Measurements from ENCODE around the gene WDR86.

Gene WDR86

DNA sequence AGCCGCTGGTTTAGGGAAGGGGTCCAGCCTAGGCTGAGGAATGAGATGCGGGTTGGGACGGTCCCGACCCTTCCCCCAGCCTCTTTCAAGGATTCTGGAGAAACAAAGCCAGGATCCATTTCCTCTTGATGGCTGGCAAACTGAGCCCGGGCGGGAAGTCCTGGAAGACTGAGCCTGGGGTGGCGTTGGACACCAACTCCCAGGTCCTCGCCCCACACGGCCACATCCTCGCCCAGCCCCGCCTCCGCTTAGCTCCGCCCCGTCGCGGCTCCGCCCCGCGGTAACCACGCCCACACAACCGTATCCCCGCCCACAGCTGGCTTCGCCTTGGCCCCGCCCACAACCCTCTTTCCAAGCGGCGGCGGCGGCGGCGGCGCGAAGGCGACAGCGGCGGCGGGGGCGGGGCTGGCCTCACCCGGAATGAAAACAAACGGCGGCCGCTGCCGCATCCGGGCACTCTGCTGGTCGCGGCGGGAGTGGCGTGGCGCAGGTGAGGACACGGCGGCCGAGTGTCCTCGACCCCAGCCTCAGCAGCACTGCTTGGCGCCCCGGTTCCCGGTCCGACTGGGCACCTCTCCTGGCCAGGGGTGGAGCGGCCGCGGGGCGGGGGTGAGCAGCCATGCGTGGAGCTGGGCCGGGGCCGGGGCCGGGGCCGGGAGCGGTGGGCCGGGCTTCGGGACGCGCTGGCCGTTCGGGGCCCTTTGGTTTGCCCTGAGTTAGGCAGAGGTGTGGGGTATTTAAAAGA lies 68.3 kb downstream of the WDR86 start, which contains the start of gene NUB1:
Gene NUB1 (plus strand): TSS at position 456 of the 745 bp plus-strand sequence. CDS start 3,538 bp downstream, outside the sequence.
- TF ChIP-seq, protein P1, sequence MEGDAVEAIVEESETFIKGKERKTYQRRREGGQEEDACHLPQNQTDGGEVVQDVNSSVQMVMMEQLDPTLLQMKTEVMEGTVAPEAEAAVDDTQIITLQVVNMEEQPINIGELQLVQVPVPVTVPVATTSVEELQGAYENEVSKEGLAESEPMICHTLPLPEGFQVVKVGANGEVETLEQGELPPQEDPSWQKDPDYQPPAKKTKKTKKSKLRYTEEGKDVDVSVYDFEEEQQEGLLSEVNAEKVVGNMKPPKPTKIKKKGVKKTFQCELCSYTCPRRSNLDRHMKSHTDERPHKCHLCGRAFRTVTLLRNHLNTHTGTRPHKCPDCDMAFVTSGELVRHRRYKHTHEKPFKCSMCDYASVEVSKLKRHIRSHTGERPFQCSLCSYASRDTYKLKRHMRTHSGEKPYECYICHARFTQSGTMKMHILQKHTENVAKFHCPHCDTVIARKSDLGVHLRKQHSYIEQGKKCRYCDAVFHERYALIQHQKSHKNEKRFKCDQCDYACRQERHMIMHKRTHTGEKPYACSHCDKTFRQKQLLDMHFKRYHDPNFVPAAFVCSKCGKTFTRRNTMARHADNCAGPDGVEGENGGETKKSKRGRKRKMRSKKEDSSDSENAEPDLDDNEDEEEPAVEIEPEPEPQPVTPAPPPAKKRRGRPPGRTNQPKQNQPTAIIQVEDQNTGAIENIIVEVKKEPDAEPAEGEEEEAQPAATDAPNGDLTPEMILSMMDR (IDR thresholded peaks at IDR 0.05; ENCODE audit: extremely low read depth, missing control alignments) = no peak
- peak; percentile 89 for DNase-seq (ENCODE audit: low spot score)

DNA sequence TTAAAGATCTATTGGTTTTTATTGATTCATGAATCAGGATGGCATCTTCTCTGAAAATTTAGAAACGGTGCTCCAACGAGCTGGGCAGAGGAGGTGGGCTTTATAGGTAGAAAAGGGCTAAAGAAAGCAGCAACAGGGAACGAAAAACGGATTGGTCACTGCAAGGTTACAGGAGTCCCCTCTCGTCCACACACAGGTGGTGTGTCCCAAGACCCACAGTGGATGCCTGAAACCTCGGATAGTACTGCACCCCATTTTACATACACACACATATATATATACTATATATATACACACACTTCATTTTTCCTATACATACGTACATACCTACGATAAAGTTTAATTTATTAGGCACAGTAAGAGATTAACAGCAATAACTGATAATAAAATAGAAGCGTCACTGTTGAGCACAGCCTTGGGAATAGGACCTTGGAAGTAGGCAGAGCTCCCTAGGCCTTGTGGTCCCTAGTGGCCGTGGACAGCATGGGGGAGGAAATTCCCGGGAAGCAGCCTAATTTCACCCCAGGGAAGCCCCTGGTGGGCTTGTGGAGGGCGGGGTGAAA lies 69.0 kb downstream of the WDR86 start:
- DNase-seq (ENCODE audit: low spot score) = no peak
- TF ChIP-seq, protein P1 (IDR thresholded peaks at IDR 0.05; ENCODE audit: extremely low read depth, missing control alignments) = no peak

DNA sequence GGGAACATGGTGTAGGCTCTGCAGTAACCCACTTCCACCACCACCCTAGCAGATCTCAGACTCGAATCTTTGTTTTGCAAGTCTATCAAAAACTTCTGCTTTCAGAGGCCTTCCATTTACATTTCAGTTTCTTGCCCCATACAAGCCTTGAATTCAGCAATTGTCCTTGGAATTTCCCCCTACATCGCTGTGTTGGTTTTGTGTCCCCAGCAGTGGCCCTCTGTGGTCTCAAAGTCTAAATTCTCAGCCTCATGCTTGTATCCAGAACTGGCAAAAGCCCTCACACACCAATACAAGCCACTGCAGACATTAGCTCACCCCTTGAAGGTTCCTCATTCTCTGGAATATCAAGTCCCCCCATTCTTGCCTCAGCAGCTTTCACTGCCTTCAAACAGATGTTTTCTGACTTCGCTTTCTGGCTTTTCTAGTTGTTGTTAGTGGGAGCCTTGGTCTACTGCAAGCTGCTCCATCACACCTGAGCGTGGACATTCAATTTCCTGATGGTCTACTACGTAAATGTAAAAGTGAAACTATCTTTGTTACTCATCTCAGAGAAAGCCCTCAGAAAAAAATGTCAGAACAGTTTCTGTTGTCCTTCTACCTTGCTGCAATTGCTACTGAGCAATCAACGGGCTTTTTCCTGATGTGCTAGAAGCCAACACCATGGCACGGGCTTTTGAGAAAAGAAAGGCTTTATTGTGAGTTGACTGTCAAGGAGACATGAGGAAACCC lies 70.0 kb downstream of the WDR86 start:
- DNase-seq (ENCODE audit: low spot score) = peak; percentile 71
- TF ChIP-seq, protein P1 (IDR thresholded peaks at IDR 0.05; ENCODE audit: extremely low read depth, missing control alignments) = no peak

DNA sequence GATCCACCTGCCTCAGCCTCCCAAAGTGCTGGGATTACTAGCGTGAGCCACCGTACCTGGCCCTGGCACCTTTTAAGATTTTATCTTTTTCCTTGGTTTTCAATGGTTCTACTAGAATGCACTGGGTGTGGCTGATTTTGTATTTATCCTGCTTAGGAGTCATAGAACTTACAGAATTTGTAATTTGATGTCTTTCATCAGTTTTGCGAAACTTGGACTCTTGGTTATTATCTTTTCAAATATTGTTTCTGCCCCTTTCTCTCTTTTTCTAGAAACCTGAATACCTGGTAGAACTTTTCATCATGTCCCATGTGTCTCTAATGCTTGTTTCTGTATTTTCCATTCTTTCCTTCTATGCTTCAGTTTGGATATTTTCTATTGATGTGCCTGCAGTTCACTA lies 71.0 kb downstream of the WDR86 start:
- TF ChIP-seq, protein P1 (IDR thresholded peaks at IDR 0.05; ENCODE audit: extremely low read depth, missing control alignments) = no peak
- no peak for DNase-seq (ENCODE audit: low spot score)

DNA sequence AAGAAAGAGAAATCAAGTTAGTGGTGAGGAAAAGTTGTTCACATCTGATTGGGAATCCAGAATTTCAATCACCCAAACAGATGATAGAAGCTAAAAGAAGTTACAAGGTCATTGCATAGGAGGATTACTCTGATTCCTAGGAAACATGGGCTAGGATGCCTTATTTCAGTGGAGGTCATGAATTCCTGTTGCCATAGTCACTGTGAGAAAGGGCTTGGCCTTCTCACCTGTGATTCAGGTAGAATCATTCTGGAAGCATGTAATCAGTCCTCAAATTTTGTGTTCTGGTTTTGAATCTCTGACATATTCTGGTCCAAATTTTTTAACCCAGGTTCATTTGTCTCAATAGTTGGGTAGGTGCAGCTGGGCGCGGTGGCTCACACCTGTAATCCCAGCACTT lies 72.5 kb downstream of the WDR86 start:
- TF ChIP-seq, protein P1 (IDR thresholded peaks at IDR 0.05; ENCODE audit: extremely low read depth, missing control alignments) = no peak

DNA sequence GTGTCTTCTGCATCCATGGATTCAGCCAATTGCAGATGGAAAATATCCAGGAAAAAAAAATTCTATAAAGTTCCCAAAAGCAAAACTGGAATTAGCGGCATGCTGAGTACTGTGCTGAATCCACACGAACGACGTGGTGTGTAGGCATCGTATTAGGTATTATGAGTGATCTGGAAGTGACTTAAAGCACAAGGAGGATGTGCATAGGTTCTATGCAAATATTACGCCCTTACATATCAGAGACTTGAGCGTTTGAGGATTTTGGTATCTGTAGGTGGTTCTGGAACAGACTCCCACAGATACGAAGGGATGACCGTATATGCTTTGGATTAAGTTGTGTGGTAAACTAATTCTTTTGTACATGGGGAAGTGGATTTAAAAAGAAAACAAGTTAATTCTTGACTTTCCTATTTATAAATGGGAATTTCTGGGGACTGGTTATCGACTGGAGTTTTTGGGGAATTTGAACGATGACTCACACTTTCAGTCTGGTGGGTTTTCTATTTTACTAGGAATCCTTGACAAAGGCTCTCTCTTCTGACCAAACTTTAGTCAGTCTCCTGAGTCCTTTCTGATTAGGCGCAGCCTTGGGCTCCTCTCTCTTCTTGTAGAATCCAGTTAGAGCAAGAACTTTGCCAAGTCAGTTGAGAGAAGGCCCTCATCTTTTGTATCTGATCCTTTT lies 73.7 kb downstream of the WDR86 start:
- TF ChIP-seq, protein P1 (IDR thresholded peaks at IDR 0.05; ENCODE audit: extremely low read depth, missing control alignments) = no peak
- DNase-seq (ENCODE audit: low spot score) = no peak

More for the DNA sequence above, 72.5 kb downstream of the WDR86 start:
- no peak for DNase-seq (ENCODE audit: low spot score)

All from GM20000 (cell line).